Testis (tissue), 3 donors: ENCODE measurements around the gene ZNF213. TPM values are rescaled to one million over a fixed set of nuclear protein-coding genes. Genes with fewer than 3 reads are reported as not detected.

Source experiments
- DNase-seq: peaks from one replicate; pipeline ENCODE4 v3.0.0-alpha.2; 2019
- H3K27ac ChIP-seq, 2 donors: fragments of 200-600 bp; sonication (generic); one replicate each; pipeline ENCODE4 v1.5.1; 2019
- H3K27me3 ChIP-seq: fragments of 200-600 bp; sonication (generic); one replicate; pipeline ENCODE4 v1.5.1; 2019
- H3K36me3 ChIP-seq: fragments of 200-600 bp; sonication (generic); one replicate; pipeline ENCODE4 v1.5.1; 2017; ENCODE audit warnings: low read depth; ENCODE audit errors: missing control alignments
- H3K4me1 ChIP-seq: fragments of 200-600 bp; sonication (generic); one replicate; pipeline ENCODE4 v1.5.1; 2019
- H3K4me3 ChIP-seq, 2 donors: fragments of 200-600 bp; sonication (generic); one replicate each; pipeline ENCODE4 v1.5.1; 2017 to 2019
- H3K9me3 ChIP-seq: fragments of 200-600 bp; sonication (generic); one replicate; pipeline ENCODE4 v1.5.1; 2017
- POLR2A ChIP-seq: fragments of 450-650 bp; IDR thresholded peaks from one replicate; pipeline ENCODE4 v1.6.1; 2017; ENCODE audit warnings: antibody characterized with exemption, mild to moderate bottlenecking, moderate library complexity
- WGBS, 2 donors: methylation state at CpG; one replicate each; pipeline ENCODE4 v1.1.5; 2018; 5-methylcytosine and 5-hydroxymethylcytosine counted together
- intact Hi-C: fragments of 100-400 bp; cut with DNase I; formaldehyde crosslinking; loops from one replicate; pipeline ENCODE4 v1.15.1; 2023; ENCODE audit warnings: low total_unique reads
- polyA plus RNA-seq: library from polyadenylated mRNA; stranded (reverse); fragments of 350-450 nt; fragmentation: Illumina TruSeq; extraction: RNeasy Lipid Tissue Mini Kit (QIAGEN cat#74804); gene quantifications from one replicate; pipeline ENCODE4 v1.2.3, GENCODE V29; 2014; ENCODE audit warnings: low read depth, low replicate concordance; ENCODE audit not compliant: insufficient read depth
- total RNA-seq, 2 donors: library from RNA; depleted of rRNA; stranded (reverse); fragments of >200 nt; gene quantifications; one replicate each; pipeline ENCODE4 v1.2.3, GENCODE V29; 2016
- TF ChIP-seq, protein P1 (sequence below), 3 experiments: fragments of 450-650 bp in 2 of 3; fragments of 200-600 bp in 1 of 3; sonication (generic) in 1 of 3; IDR thresholded peaks; one replicate each; pipeline ENCODE4 v1.5.1; 2016 to 2019; ENCODE audit warnings: antibody characterized with exemption in 3 of 3, mild to moderate bottlenecking in 2 of 3, moderate library complexity in 1 of 3

The ZNF213 gene
- total and polyA plus RNA-seq, 3 donors from 2014 or later = 43.1 to 57.3 (median 46.8) TPM

DNA sequence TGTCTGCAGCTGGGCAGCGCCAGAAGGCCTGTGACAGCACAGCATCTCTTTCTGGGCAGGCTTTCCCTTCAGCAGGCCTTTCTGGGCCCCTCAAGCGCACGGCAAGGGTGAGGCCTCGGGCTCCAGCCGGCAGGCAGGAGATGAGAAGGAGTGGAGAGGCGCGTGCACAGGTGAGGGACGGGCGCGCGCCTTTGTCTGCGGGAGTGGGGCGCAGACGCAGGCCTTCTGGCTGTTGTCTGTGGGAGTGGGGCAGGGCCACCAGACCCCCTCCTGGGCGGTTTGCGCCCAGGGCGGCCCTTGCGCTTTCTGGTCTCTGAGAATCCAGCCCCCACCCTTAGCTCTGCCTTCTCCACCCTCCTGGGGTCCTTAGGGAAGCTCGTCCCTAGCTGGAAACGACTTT lies 16.0 kb upstream of the ZNF213 start:
- Histone ChIP-seq H3K9me3 (no peaks in the 10 kb centered on the region), H3K4me1 (peaks cover 5% of the 10 kb centered on the region), H3K4me3 (peak overlapping the region in 1 of 2 donors; percentile 34), H3K36me3 (no peaks in the 10 kb centered on the region), H3K27me3 (no peaks in the 10 kb centered on the region), H3K27ac (no peak overlapping the region)
- WGBS, 2 donors = 72 to 75% methylated on average over 5 to 20 of the region's 20 CpGs
- no peak for TF ChIP-seq POLR2A
- TF ChIP-seq, protein P1, sequence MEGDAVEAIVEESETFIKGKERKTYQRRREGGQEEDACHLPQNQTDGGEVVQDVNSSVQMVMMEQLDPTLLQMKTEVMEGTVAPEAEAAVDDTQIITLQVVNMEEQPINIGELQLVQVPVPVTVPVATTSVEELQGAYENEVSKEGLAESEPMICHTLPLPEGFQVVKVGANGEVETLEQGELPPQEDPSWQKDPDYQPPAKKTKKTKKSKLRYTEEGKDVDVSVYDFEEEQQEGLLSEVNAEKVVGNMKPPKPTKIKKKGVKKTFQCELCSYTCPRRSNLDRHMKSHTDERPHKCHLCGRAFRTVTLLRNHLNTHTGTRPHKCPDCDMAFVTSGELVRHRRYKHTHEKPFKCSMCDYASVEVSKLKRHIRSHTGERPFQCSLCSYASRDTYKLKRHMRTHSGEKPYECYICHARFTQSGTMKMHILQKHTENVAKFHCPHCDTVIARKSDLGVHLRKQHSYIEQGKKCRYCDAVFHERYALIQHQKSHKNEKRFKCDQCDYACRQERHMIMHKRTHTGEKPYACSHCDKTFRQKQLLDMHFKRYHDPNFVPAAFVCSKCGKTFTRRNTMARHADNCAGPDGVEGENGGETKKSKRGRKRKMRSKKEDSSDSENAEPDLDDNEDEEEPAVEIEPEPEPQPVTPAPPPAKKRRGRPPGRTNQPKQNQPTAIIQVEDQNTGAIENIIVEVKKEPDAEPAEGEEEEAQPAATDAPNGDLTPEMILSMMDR (IDR thresholded peaks at IDR 0.05) = no peak
- DNase-seq = no peak
- intact Hi-C loops = no loop called here

DNA sequence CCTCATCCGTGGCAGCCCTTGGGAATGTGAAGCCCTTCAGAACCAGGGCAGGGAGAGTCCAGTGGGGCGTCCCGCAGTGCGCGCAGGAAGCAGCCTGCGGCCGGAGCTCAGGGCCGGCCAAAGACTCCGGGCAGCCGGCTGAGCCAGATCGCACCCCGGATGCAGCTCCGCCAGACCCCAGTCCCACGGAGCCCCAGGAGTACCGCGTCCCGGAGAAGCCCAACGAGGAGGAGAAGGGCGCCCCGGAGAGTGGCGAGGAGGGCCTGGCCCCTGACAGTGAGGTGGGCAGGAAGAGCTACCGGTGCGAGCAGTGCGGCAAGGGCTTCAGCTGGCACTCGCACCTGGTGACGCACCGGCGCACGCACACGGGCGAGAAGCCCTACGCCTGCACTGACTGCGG lies 15.5 kb upstream of the ZNF213 start:
- Histone ChIP-seq H3K36me3 (no peaks in the 10 kb centered on the region), H3K27ac (no peak overlapping the region), H3K27me3 (no peaks in the 10 kb centered on the region), H3K4me1 (peaks cover under 1% of the 10 kb centered on the region), H3K4me3 (peak overlapping the region in 1 of 2 donors; percentile 34), H3K9me3 (no peaks in the 10 kb centered on the region)
- 60 to 71% methylated on average over 21 to 24 of the region's 33 CpGs for WGBS, 2 donors
- DNase-seq = no peak
- TF ChIP-seq, protein P1 (IDR thresholded peaks at IDR 0.05) = no peak
- no peak for TF ChIP-seq POLR2A
- intact Hi-C loops = no loop called here

DNA sequence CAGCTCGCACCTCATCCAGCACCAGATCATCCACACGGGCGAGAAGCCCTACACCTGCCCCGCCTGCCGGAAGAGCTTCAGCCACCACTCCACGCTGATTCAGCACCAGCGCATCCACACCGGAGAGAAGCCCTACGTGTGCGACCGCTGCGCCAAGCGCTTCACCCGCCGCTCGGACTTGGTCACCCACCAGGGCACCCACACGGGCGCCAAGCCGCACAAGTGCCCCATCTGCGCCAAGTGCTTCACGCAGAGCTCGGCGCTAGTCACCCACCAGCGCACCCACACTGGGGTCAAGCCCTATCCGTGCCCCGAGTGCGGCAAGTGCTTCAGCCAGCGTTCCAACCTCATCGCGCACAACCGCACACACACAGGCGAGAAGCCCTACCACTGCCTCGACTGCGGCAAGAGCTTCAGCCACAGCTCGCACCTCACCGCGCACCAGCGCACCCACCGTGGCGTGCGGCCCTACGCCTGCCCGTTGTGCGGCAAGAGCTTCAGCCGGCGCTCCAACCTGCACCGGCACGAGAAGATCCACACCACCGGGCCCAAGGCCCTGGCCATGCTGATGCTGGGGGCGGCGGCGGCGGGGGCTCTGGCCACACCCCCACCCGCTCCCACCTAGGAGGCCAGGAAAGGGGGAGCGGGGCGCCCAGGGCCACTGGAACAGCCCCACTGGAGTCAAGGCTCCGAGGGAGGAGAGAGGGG lies 15.0 kb upstream of the ZNF213 start:
- Histone ChIP-seq H3K4me1 (peaks cover 1% of the 10 kb centered on the region), H3K36me3 (no peaks in the 10 kb centered on the region), H3K27ac (no peak overlapping the region), H3K27me3 (no peaks in the 10 kb centered on the region), H3K9me3 (no peaks in the 10 kb centered on the region), H3K4me3 (peak overlapping the region in 1 of 2 donors; percentile 34)
- TF ChIP-seq, protein P1 (IDR thresholded peaks at IDR 0.05) = no peak
- TF ChIP-seq POLR2A = no peak
- 76 to 89% methylated on average over 10 to 55 of the region's 57 CpGs for WGBS, 2 donors
- intact Hi-C loops = no loop called here
- no peak for DNase-seq

DNA sequence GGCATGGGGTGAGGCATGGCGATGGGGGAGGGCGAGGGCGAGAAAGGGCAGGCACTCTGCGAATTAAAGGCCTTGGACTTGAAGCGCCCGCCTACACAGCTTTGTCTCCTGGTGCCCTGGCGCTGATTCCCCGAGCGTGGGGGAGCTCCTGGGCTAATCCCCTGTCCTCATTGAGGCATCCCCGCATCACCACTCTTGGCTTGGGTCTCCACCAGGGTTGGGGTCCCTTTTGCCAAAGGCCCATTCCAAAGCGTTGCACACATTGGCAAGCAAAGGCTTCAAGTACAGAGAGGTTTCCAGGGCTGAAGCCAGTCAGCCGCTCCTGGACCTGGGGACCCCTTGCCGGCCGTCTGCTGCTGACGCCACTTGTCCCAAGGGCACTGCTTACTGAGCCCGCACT lies 14.4 kb upstream of the ZNF213 start:
- H3K36me3 ChIP-seq = no peaks in the 10 kb centered on the region
- H3K4me3 ChIP-seq = peak overlapping the region in 1 of 2 donors; percentile 34
- WGBS, 2 donors = 54 to 67% methylated on average over 10 to 16 of the region's 16 CpGs
- H3K4me1 ChIP-seq = peaks cover 6% of the 10 kb centered on the region
- no peaks in the 10 kb centered on the region for H3K9me3 ChIP-seq
- no peak overlapping the region for H3K27ac ChIP-seq
- DNase-seq = no peak
- intact Hi-C loops = no loop called here
- H3K27me3 ChIP-seq = no peaks in the 10 kb centered on the region
- no peak for TF ChIP-seq POLR2A
- TF ChIP-seq, protein P1 (IDR thresholded peaks at IDR 0.05) = no peak
